ENCODE data around the gene FARS2.

DNA sequence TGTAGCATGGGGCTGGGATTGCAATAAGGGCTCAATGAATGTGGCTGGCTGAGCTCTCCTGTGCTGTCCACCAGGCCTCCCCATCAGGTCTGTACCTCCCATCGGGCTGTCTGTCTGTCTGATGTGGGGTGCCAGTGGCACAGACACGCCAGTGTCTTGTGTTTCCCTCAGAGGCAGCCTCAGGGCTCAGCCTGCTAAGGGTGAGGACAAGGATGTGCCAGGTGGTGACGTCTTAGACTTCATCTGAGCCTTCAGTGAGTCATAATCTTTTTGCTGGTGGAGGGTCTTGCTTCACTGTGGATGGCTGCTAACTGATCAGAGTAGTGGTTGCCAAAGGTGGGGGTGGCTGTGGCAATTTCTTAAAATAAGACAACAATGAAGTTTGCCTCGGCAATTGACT is 550.7 kb downstream of the FARS2 start:
- TF ChIP-seq, protein P1, sequence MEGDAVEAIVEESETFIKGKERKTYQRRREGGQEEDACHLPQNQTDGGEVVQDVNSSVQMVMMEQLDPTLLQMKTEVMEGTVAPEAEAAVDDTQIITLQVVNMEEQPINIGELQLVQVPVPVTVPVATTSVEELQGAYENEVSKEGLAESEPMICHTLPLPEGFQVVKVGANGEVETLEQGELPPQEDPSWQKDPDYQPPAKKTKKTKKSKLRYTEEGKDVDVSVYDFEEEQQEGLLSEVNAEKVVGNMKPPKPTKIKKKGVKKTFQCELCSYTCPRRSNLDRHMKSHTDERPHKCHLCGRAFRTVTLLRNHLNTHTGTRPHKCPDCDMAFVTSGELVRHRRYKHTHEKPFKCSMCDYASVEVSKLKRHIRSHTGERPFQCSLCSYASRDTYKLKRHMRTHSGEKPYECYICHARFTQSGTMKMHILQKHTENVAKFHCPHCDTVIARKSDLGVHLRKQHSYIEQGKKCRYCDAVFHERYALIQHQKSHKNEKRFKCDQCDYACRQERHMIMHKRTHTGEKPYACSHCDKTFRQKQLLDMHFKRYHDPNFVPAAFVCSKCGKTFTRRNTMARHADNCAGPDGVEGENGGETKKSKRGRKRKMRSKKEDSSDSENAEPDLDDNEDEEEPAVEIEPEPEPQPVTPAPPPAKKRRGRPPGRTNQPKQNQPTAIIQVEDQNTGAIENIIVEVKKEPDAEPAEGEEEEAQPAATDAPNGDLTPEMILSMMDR (conservative IDR thresholded peaks at IDR 0.05) = no peak
- TF ChIP-seq ZFX (IDR thresholded peaks at IDR 0.05) = no peak
